HL-60 (cell line): ENCODE data around the gene HCRTR1.

Source experiments
- CTCF ChIP-seq: IDR thresholded peaks from one replicate; pipeline ENCODE4 v1.5.1; 2011; ENCODE audit warnings: low read length, control low read depth, inconsistent platforms; ENCODE audit not compliant: insufficient read depth
- GABPA ChIP-seq: IDR thresholded peaks from 2 replicates; pipeline ENCODE4 v1.6.1; 2012; ENCODE audit warnings: low read depth

- TF ChIP-seq CTCF (no peak), GABPA (no peak)
Measured at GRCh38 chr1:31653717-31654473, 36.4 kb downstream of the HCRTR1 start.
